ENCODE results near the gene PRKCZ.

- TF ChIP-seq EZH2phosphoT487 (IDR thresholded peaks at IDR 0.05; ENCODE audit: insufficient read depth, low read depth) (no peak), EZH2 (IDR thresholded peaks at IDR 0.05; ENCODE audit: insufficient read depth, poor library complexity, severe bottlenecking) (no peak)
Measured at GRCh38 chr1:2028870-2029560, 21.2 kb upstream of the PRKCZ start.

All from GM23248 (cell line).